Adrenal gland (tissue), 5 donors: ENCODE results near the gene RAB3IP.

Source experiments
- CTCF ChIP-seq, 6 experiments: fragments of 450-650 bp in 4 of 6; fragments of 200-600 bp in 2 of 6; sonication (generic) in 1 of 6; IDR thresholded peaks; 1 replicate in 5 of 6; 2 replicates in 1 of 6; pipeline versions ENCODE4 v1.5.1 to v1.8.0; 2016 to 2021; ENCODE audit warnings: antibody characterized with exemption in 6 of 6, mild to moderate bottlenecking in 2 of 6, moderate library complexity in 1 of 6
- POLR2A ChIP-seq, 2 donors: fragments of 450-650 bp; IDR thresholded peaks; one replicate each; pipeline ENCODE4 v1.6.1; 2017; ENCODE audit warnings: antibody characterized with exemption in 2 of 2, mild to moderate bottlenecking in 2 of 2, moderate library complexity in 1 of 2
- donor health status: DM: no; HTN: no; CAD: no.

DNA sequence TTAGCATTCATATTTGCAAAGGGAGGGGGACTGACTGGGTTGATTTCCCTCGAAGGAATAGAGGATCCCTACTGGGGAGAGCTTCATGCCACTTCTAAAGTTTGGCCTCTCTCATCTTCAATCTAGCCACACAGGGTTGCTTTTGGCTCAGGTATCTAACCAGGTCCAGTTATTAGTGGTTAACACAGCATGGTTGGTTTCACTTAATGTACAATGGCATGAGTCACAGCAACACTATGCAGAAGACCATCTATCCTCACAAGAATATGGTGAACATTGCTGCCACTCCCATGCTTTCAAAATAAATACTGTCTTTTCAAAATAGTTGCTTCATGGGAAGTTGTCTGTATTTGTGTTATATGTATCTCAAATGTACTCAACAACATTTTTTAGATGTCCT lies 6.6 kb upstream of the RAB3IP start:
- TF ChIP-seq CTCF (IDR thresholded peaks at IDR 0.05) (no peak), POLR2A (IDR thresholded peaks at IDR 0.05) (no peak)
